ENCODE results near the gene UBE2E2.

- TF ChIP-seq POLR2A (IDR thresholded peaks at IDR 0.05; ENCODE audit: low read depth, low read length) (no peak), POLR2AphosphoS5 (IDR thresholded peaks at IDR 0.05; ENCODE audit: low read depth, low read length) (no peak)
Observed at GRCh38 chr3:23175341-23176083, 27.6 kb upstream of the UBE2E2 start.
